Mesendoderm (in vitro differentiated cells): ENCODE results near the gene TXN2.
A peak's percentile ranks its signal among the peaks of the same experiment; 100 is the strongest.
"Not testable (repeated sequence)": the region's sequence is repeated elsewhere in the genome, so short reads cannot be mapped to it uniquely, and the experiment has no call there.

Source experiments
- DNase-seq: peaks from one replicate; pipeline ENCODE4 v3.0.0; 2013
- H2AK5ac ChIP-seq: 2 replicates; pipeline ENCODE4 v1.6.1; 2013; ENCODE audit warnings: low read length, inconsistent platforms
- H2BK120ac ChIP-seq: 2 replicates; pipeline ENCODE4 v1.6.1; 2013; ENCODE audit warnings: low read depth, mild to moderate bottlenecking, low read length, moderate library complexity, mixed read lengths
- H2BK15ac ChIP-seq: replicated peaks from 2 replicates; pipeline ENCODE4 v1.6.1; 2013; ENCODE audit warnings: low read depth, mild to moderate bottlenecking, moderate library complexity
- H2BK5ac ChIP-seq: 2 replicates; pipeline ENCODE4 v1.6.1; 2013; ENCODE audit warnings: low read length, inconsistent platforms
- H3K18ac ChIP-seq: 2 replicates; pipeline ENCODE4 v1.6.1; 2013; ENCODE audit warnings: mild to moderate bottlenecking, low read length, mixed read lengths
- H3K23ac ChIP-seq: one replicate; pipeline ENCODE4 v1.6.1; 2013; ENCODE audit warnings: low read length
- H3K27ac ChIP-seq: 2 replicates; pipeline ENCODE4 v1.5.1; 2013; ENCODE audit warnings: low read depth, mild to moderate bottlenecking, inconsistent platforms, low read length, moderate library complexity
- H3K27me3 ChIP-seq: 2 replicates; pipeline ENCODE4 v1.6.1; 2013; ENCODE audit warnings: low read length, control low read depth, mild to moderate bottlenecking, inconsistent platforms; ENCODE audit not compliant: insufficient read depth, poor library complexity
- H3K36me3 ChIP-seq: 2 replicates; pipeline ENCODE4 v1.6.1; 2013; ENCODE audit warnings: low read length, inconsistent platforms; ENCODE audit not compliant: control insufficient read depth, insufficient read depth
- H3K4ac ChIP-seq: one replicate; pipeline ENCODE4 v1.6.1; 2013; ENCODE audit warnings: low read depth, mild to moderate bottlenecking, low read length, moderate library complexity
- H3K4me1 ChIP-seq: 2 replicates; pipeline ENCODE4 v1.6.1; 2013; ENCODE audit warnings: low read depth, low read length, inconsistent platforms; ENCODE audit not compliant: control insufficient read depth
- H3K4me2 ChIP-seq: 2 replicates; pipeline ENCODE4 v1.6.1; 2013; ENCODE audit warnings: low read length
- H3K4me3 ChIP-seq: 2 replicates; pipeline ENCODE4 v1.5.1; 2013; ENCODE audit warnings: mild to moderate bottlenecking, low read length
- H3K56ac ChIP-seq: one replicate; pipeline ENCODE4 v1.6.1; 2013; ENCODE audit warnings: low read length
- H3K79me1 ChIP-seq: 2 replicates; pipeline ENCODE4 v1.6.1; 2013; ENCODE audit warnings: low read length, inconsistent platforms
- H3K79me2 ChIP-seq: 2 replicates; pipeline ENCODE4 v1.6.1; 2013; ENCODE audit warnings: mild to moderate bottlenecking, low read length; ENCODE audit not compliant: control insufficient read depth, insufficient read depth
- H3K9ac ChIP-seq: 2 replicates; pipeline ENCODE4 v1.6.1; 2013; ENCODE audit warnings: low read length, inconsistent platforms
- H4K5ac ChIP-seq: one replicate; pipeline ENCODE4 v1.6.1; 2013; ENCODE audit warnings: low read length
- H4K8ac ChIP-seq: one replicate; pipeline ENCODE4 v1.6.1; 2013; ENCODE audit warnings: low read depth, mild to moderate bottlenecking, control low read depth, low read length, moderate library complexity
- WGBS: extraction: QIAGEN DNeasy Blood & Tissue Kit; methylation state at CpG from one replicate; pipeline ENCODE4 v1.1.7; 2013; ENCODE audit warnings: low lambda C conversion rate, missing lambda C conversion rate; ENCODE audit not compliant: insufficient coverage; ENCODE audit errors: extremely low coverage; 5-methylcytosine and 5-hydroxymethylcytosine counted together

TXN2 gene

GRCh38 chr22:36432592-36433317 is 48.7 kb downstream of the TXN2 start:
- Histone ChIP-seq H3K9ac (peak overlapping the region; percentile 10), H4K8ac (no peak overlapping the region), H3K79me2 (no peaks in the 10 kb centered on the region), H3K27ac (peak overlapping the region; percentile 54), H2BK120ac (no peak overlapping the region), H3K4ac (peak overlapping the region; percentile 49), H2AK5ac (peak overlapping the region; percentile 22), H4K5ac (no peak overlapping the region), H3K23ac (no peak overlapping the region), H3K4me3 (no peak overlapping the region), H2BK15ac (no peak overlapping the region), H3K79me1 (no peaks in the 10 kb centered on the region), H3K27me3 (no peaks in the 10 kb centered on the region), H3K36me3 (no peaks in the 10 kb centered on the region), H2BK5ac (peak overlapping the region; percentile 31), H3K4me1 (peaks cover 14% of the 10 kb centered on the region), H3K18ac (peak overlapping the region; percentile 34), H3K56ac (peak overlapping the region; percentile 17), H3K4me2 (no peak overlapping the region)
- WGBS = no CpG with 5 or more reads among the region's 15 CpGs
- DNase-seq = peak; percentile 76

GRCh38 chr22:36431977-36432376 is 49.5 kb downstream of the TXN2 start:
- H3K9ac ChIP-seq = peak overlapping the region; percentile 10
- peak overlapping the region; percentile 69 for H2AK5ac ChIP-seq
- H3K79me1 ChIP-seq = no peaks in the 10 kb centered on the region
- H3K23ac ChIP-seq = no peak overlapping the region
- no CpG with 5 or more reads among the region's 9 CpGs for WGBS
- H2BK15ac ChIP-seq = no peak overlapping the region
- H4K5ac ChIP-seq = no peak overlapping the region
- no peaks in the 10 kb centered on the region for H3K36me3 ChIP-seq
- no peak overlapping the region for H2BK120ac ChIP-seq
- no peak overlapping the region for H4K8ac ChIP-seq
- no peak overlapping the region for H3K4me3 ChIP-seq
- peaks cover 14% of the 10 kb centered on the region for H3K4me1 ChIP-seq
- peak overlapping the region; percentile 17 for H3K56ac ChIP-seq
- peak overlapping the region; percentile 54 for H3K27ac ChIP-seq
- no peaks in the 10 kb centered on the region for H3K27me3 ChIP-seq
- no peak overlapping the region for H2BK5ac ChIP-seq
- DNase-seq = no peak
- peak overlapping the region; percentile 34 for H3K18ac ChIP-seq
- H3K4ac ChIP-seq = peak overlapping the region; percentile 49
- no peak overlapping the region for H3K4me2 ChIP-seq
- H3K79me2 ChIP-seq = no peaks in the 10 kb centered on the region

GRCh38 chr22:36430863-36431262 is 50.6 kb downstream of the TXN2 start:
- Histone ChIP-seq H4K5ac (no peak overlapping the region), H3K79me1 (no peaks in the 10 kb centered on the region), H2BK120ac (no peak overlapping the region), H3K9ac (no peak overlapping the region), H3K4me1 (peaks cover 16% of the 10 kb centered on the region), H3K56ac (peak overlapping the region; percentile 39), H3K79me2 (no peaks in the 10 kb centered on the region), H3K4ac (no peak overlapping the region), H3K36me3 (no peaks in the 10 kb centered on the region), H3K27me3 (no peaks in the 10 kb centered on the region), H4K8ac (no peak overlapping the region), H3K18ac (no peak overlapping the region), H3K27ac (no peak overlapping the region), H3K23ac (no peak overlapping the region), H3K4me3 (no peak overlapping the region), H2BK5ac (no peak overlapping the region), H2AK5ac (no peak overlapping the region), H2BK15ac (no peak overlapping the region), H3K4me2 (no peak overlapping the region)
- no peak for DNase-seq
- no CpG with 5 or more reads among the region's 9 CpGs for WGBS

DNA sequence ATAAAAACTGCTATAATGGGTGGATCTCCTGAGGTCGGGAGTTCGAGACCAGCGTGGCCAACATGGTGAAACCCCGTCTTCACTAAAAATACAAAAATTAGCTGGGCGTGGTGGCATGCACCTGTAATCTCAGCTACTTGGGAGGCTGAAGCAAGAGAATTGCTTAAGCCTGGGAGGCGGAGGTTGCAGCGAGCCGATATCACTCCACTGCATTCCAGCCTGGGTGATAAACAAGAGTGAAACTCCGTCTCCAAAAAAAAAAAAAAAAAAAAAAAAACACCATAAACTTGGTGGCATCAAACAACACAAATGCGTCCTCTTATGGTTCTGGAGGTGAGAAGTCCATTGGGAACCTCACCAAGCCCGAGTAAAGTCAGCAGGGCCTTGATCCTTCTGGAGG is 53.5 kb downstream of the TXN2 start:
- not testable (repeated sequence) for H2BK5ac ChIP-seq, H2BK15ac ChIP-seq, H2BK120ac ChIP-seq, H3K27ac ChIP-seq, H3K23ac ChIP-seq, H3K79me2 ChIP-seq, H3K4me2 ChIP-seq, H3K18ac ChIP-seq, H3K56ac ChIP-seq, H3K27me3 ChIP-seq, DNase-seq, H4K5ac ChIP-seq, H3K79me1 ChIP-seq, H3K4ac ChIP-seq, H3K9ac ChIP-seq, H3K36me3 ChIP-seq, H3K4me1 ChIP-seq, H4K8ac ChIP-seq, H2AK5ac ChIP-seq, H3K4me3 ChIP-seq
- WGBS = no CpG with 5 or more reads among the region's 11 CpGs

GRCh38 chr22:36425977-36426523 is 55.4 kb downstream of the TXN2 start:
- H3K27ac ChIP-seq = peak overlapping the region; percentile 90
- no peak overlapping the region for H2AK5ac ChIP-seq
- H3K56ac ChIP-seq = peak overlapping the region; percentile 81
- peak; percentile 72 for DNase-seq
- no peak overlapping the region for H2BK15ac ChIP-seq
- no peaks in the 10 kb centered on the region for H3K36me3 ChIP-seq
- H3K4ac ChIP-seq = peak overlapping the region; percentile 86
- no peaks in the 10 kb centered on the region for H3K27me3 ChIP-seq
- no peaks in the 10 kb centered on the region for H3K79me2 ChIP-seq
- H2BK120ac ChIP-seq = peak overlapping the region; percentile 80
- H3K4me1 ChIP-seq = peaks cover 4% of the 10 kb centered on the region
- H2BK5ac ChIP-seq = peak overlapping the region; percentile 98
- H3K4me3 ChIP-seq = no peak overlapping the region
- no peak overlapping the region for H3K4me2 ChIP-seq
- no peak overlapping the region for H3K23ac ChIP-seq
- no peaks in the 10 kb centered on the region for H3K79me1 ChIP-seq
- peak overlapping the region; percentile 13 for H3K9ac ChIP-seq
- peak overlapping the region; percentile 53 for H3K18ac ChIP-seq
- H4K5ac ChIP-seq = no peak overlapping the region
- no CpG with 5 or more reads among the region's 2 CpGs for WGBS
- H4K8ac ChIP-seq = peak overlapping the region; percentile 99
